SU-DHL-6 (cell line): ENCODE results near the gene RBFOX1.

Experiments used
- H2AFZ ChIP-seq: fragments of 200-600 bp; sonication (generic); 2 replicates; pipeline ENCODE4 v1.6.1; 2014; ENCODE audit warnings: low read depth, mild to moderate bottlenecking, moderate library complexity, mixed read lengths, antibody characterized with exemption, low read length; ENCODE audit not compliant: severe bottlenecking
- H3F3A ChIP-seq: fragments of 200-600 bp; shearing (Covaris generic); 2 replicates; pipeline ENCODE4 v1.6.0; 2016; ENCODE audit warnings: antibody characterized with exemption, mild to moderate bottlenecking; ENCODE audit not compliant: insufficient read depth
- H3K27ac ChIP-seq: fragments of 200-600 bp; sonication (generic); 2 replicates; pipeline ENCODE4 v1.5.1; 2016; ENCODE audit warnings: low read depth, mild to moderate bottlenecking, low read length, moderate library complexity, mixed read lengths
- H3K27me3 ChIP-seq: fragments of 200-600 bp; sonication (generic), shearing (Covaris generic); 2 replicates; pipeline ENCODE4 v1.6.0; 2014; ENCODE audit warnings: mild to moderate bottlenecking, low read length
- H3K36me3 ChIP-seq: fragments of 200-600 bp; sonication (generic); 2 replicates; pipeline ENCODE4 v1.6.1; 2014; ENCODE audit warnings: mild to moderate bottlenecking, low read length, mixed read lengths
- H3K4me2 ChIP-seq: fragments of 300-600, 200-600 bp; shearing (Covaris generic), sonication (generic); 2 replicates; pipeline ENCODE4 v1.6.0; 2014; ENCODE audit warnings: low read length, low read depth, mild to moderate bottlenecking; ENCODE audit not compliant: poor library complexity, severe bottlenecking
- H3K4me3 ChIP-seq: fragments of 200-600 bp; sonication (generic); 2 replicates; pipeline ENCODE4 v1.5.1; 2014; ENCODE audit warnings: antibody characterized with exemption, low read length, mild to moderate bottlenecking, mixed read lengths; ENCODE audit not compliant: insufficient read depth, poor library complexity, severe bottlenecking
- H3K79me2 ChIP-seq: fragments of 200-600 bp; sonication (generic); 2 replicates; pipeline ENCODE4 v1.6.1; 2014; ENCODE audit warnings: mild to moderate bottlenecking, low read length, moderate library complexity; ENCODE audit not compliant: insufficient read depth
- H3K9ac ChIP-seq: fragments of 200-600 bp; sonication (generic); 2 replicates; pipeline ENCODE4 v1.7.0; 2014; ENCODE audit warnings: mild to moderate bottlenecking, low read length
- H3K9me2 ChIP-seq: fragments of 200-600 bp; sonication (generic); replicated peaks from 2 replicates; pipeline ENCODE4 v1.6.1; 2014; ENCODE audit warnings: low read length; ENCODE audit not compliant: insufficient read depth
- H3K9me3 ChIP-seq: fragments of 200-600 bp; sonication (generic); 2 replicates; pipeline ENCODE4 v1.6.1; 2014; ENCODE audit warnings: low read length, mixed read lengths; ENCODE audit not compliant: insufficient read depth
- H4K20me1 ChIP-seq: fragments of 200-600 bp; sonication (generic); 2 replicates; pipeline ENCODE4 v1.6.1; 2014; ENCODE audit warnings: low read depth, mild to moderate bottlenecking, antibody characterized with exemption, low read length, moderate library complexity, mixed read lengths
- CTCF ChIP-seq: fragments of 200-600 bp; sonication (generic); IDR thresholded peaks from one replicate; pipeline ENCODE4 v1.5.1; 2017; ENCODE audit warnings: antibody characterized with exemption, mild to moderate bottlenecking, low read length, moderate library complexity; ENCODE audit not compliant: insufficient read depth, poor library complexity, severe bottlenecking
- EZH2phosphoT487 ChIP-seq: fragments of 200-600 bp; sonication (generic), shearing (Covaris generic); conservative IDR thresholded peaks from 2 replicates; pipeline ENCODE4 v1.6.1; 2018; ENCODE audit warnings: mild to moderate bottlenecking, antibody characterized with exemption, low read length, moderate library complexity, mixed read lengths

The RBFOX1 gene

GRCh38 chr16:7713244-7713643 is 380.6 kb downstream of the RBFOX1 start:
- Histone ChIP-seq H3K4me3 (no peak overlapping the region), H3K4me2 (no peak overlapping the region), H3K27ac (no peak overlapping the region)

GRCh38 chr16:7714775-7715174 is 382.1 kb downstream of the RBFOX1 start:
- no peak overlapping the region for H3K4me2 ChIP-seq
- no peak overlapping the region for H3K4me3 ChIP-seq
- H3K27ac ChIP-seq = no peak overlapping the region
- H3K9ac ChIP-seq = no peak overlapping the region
- no peaks in the 10 kb centered on the region for H3K9me3 ChIP-seq
- no peaks in the 10 kb centered on the region for H3F3A ChIP-seq
- H3K27me3 ChIP-seq = no peaks in the 10 kb centered on the region
- H4K20me1 ChIP-seq = no peaks in the 10 kb centered on the region
- H2AFZ ChIP-seq = no peak overlapping the region
- no peaks in the 10 kb centered on the region for H3K79me2 ChIP-seq
- TF ChIP-seq EZH2phosphoT487 = no peak
- no peak for TF ChIP-seq CTCF
- no peaks in the 10 kb centered on the region for H3K9me2 ChIP-seq
- H3K36me3 ChIP-seq = no peaks in the 10 kb centered on the region

More at GRCh38 chr16:7713244-7713643, 380.6 kb downstream of the RBFOX1 start:
- Histone ChIP-seq H3K9ac (no peak overlapping the region), H3K9me3 (no peaks in the 10 kb centered on the region), H3K9me2 (no peaks in the 10 kb centered on the region), H3K79me2 (no peaks in the 10 kb centered on the region), H2AFZ (no peak overlapping the region), H3K27me3 (no peaks in the 10 kb centered on the region), H3F3A (no peaks in the 10 kb centered on the region), H3K36me3 (no peaks in the 10 kb centered on the region), H4K20me1 (no peaks in the 10 kb centered on the region)
- TF ChIP-seq EZH2phosphoT487 (no peak), CTCF (no peak)

- Histone ChIP-seq H3K9ac (no peak overlapping the region), H3K36me3 (no peaks in the 10 kb centered on the region), H3F3A (no peaks in the 10 kb centered on the region), H4K20me1 (no peaks in the 10 kb centered on the region), H3K79me2 (no peaks in the 10 kb centered on the region), H2AFZ (no peak overlapping the region), H3K4me2 (no peak overlapping the region), H3K9me3 (no peaks in the 10 kb centered on the region), H3K4me3 (no peak overlapping the region), H3K27me3 (no peaks in the 10 kb centered on the region), H3K9me2 (no peaks in the 10 kb centered on the region), H3K27ac (no peak overlapping the region)
- no peak for TF ChIP-seq EZH2phosphoT487
- no peak for TF ChIP-seq CTCF
Observed at GRCh38 chr16:7716660-7717550, 384.3 kb downstream of the RBFOX1 start.
